ENCODE results near the gene INAVA.

The INAVA gene

DNA sequence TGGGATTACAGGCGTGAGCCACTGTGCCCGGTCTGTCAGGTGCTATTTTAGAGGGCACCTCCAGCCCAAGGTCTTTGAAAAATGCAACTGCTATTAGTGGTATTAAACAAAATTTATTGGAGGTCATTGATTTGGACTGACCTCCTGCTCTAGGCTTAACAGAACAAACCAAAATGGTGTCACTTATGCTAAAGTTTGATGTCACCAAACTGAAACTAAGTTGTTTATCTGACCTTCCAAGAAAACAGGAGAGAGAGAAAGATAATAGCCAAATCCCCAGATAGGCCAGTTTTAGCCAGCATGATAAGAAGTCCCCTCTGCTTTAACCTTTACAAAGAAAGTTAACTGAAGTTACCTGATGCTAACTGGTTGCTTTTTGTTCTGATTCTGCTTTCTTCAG is 8.1 kb upstream of the INAVA start:
- Histone ChIP-seq H4K91ac (ENCODE audit: low read length) (no peak overlapping the region), H2AK5ac (ENCODE audit: low read length, severe bottlenecking) (no peak overlapping the region), H3K9ac (ENCODE audit: low read length) (no peak overlapping the region), H2AFZ (ENCODE audit: low read depth, low read length) (no peak overlapping the region), H3K23ac (ENCODE audit: low read length in 2 of 2) (no peak overlapping the region), H3K4me2 (ENCODE audit: low read length, poor library complexity, severe bottlenecking) (no peak overlapping the region), H3K27me3 (ENCODE audit: control insufficient read depth in 1 of 2, insufficient read depth in 1 of 2, low read length in 2 of 2) (peaks cover 0 to 52% of the 10 kb centered on the region in 2 experiments), H2BK15ac (ENCODE audit: low read depth, poor library complexity, severe bottlenecking) (no peak overlapping the region), H3K4ac (ENCODE audit: low read depth in 1 of 2, low read length in 2 of 2) (no peak overlapping the region), H3K9me3 (ENCODE audit: control insufficient read depth, low read length) (no peaks in the 10 kb centered on the region), H3K18ac (ENCODE audit: low read depth in 1 of 2, low read length in 2 of 2) (no peak overlapping the region), H2BK12ac (ENCODE audit: low read length in 2 of 2) (no peak overlapping the region), H3K36me3 (ENCODE audit: control insufficient read depth in 1 of 2, insufficient read depth in 2 of 2, low read depth in 1 of 2, low read length in 2 of 2) (no peaks in the 10 kb centered on the region), H4K8ac (ENCODE audit: low read length) (no peak overlapping the region), H2BK120ac (ENCODE audit: low read depth, low read length) (no peak overlapping the region), H3K27ac (ENCODE audit: low read length, poor library complexity, severe bottlenecking) (no peak overlapping the region), H2BK5ac (ENCODE audit: low read depth, low read length, poor library complexity, severe bottlenecking) (no peak overlapping the region), H3K4me1 (ENCODE audit: control insufficient read depth, insufficient read depth, low read depth, low read length) (peaks cover 22% of the 10 kb centered on the region), H3K14ac (ENCODE audit: low read length in 2 of 2) (no peak overlapping the region), H3K4me3 (ENCODE audit: insufficient read depth in 1 of 2, low read depth in 1 of 2, low read length in 2 of 2) (no peak overlapping the region), H3K79me1 (replicated peaks; ENCODE audit: low read length, poor library complexity, severe bottlenecking) (peaks cover 2% of the 10 kb centered on the region)
- no peak for DNase-seq
- WGBS: 86% methylated on average over 2 of the region's 2 CpGs

DNA sequence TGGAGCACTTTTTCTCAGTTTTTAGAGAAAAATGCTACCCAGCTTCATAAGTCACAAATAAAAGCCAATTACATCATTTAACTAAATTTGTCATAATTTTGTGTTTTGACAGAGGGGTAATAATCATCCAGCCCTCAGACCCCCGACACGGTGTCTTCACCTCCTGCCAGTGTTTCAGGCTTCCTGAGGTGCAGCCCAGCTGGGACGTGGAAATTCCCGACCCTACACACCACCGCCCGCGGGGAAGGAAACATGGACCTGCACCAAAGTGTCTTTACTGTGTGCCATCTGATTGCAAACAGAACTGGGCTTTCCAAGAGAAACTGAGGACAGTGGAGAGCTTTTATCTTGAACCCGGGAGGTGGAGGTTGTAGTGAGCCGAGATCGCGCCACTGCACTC is 7.7 kb upstream of the INAVA start:
- H2BK12ac ChIP-seq (ENCODE audit: low read length in 2 of 2): no peak overlapping the region
- H3K9me3 ChIP-seq (ENCODE audit: control insufficient read depth, low read length): no peaks in the 10 kb centered on the region
- H2AK5ac ChIP-seq (ENCODE audit: low read length, severe bottlenecking): no peak overlapping the region
- H3K4ac ChIP-seq (ENCODE audit: low read depth in 1 of 2, low read length in 2 of 2): no peak overlapping the region
- no peak overlapping the region for H2BK15ac ChIP-seq (ENCODE audit: low read depth, poor library complexity, severe bottlenecking)
- H3K14ac ChIP-seq (ENCODE audit: low read length in 2 of 2): no peak overlapping the region
- no peak overlapping the region for H3K27ac ChIP-seq (ENCODE audit: low read length, poor library complexity, severe bottlenecking)
- H4K91ac ChIP-seq (ENCODE audit: low read length): no peak overlapping the region
- H2AFZ ChIP-seq (ENCODE audit: low read depth, low read length): no peak overlapping the region
- peaks cover 22% of the 10 kb centered on the region for H3K4me1 ChIP-seq (ENCODE audit: control insufficient read depth, insufficient read depth, low read depth, low read length)
- no peak overlapping the region for H3K4me2 ChIP-seq (ENCODE audit: low read length, poor library complexity, severe bottlenecking)
- no peak overlapping the region for H3K9ac ChIP-seq (ENCODE audit: low read length)
- H2BK5ac ChIP-seq (ENCODE audit: low read depth, low read length, poor library complexity, severe bottlenecking): no peak overlapping the region
- 88% methylated on average over 11 of the region's 11 CpGs for WGBS
- H3K36me3 ChIP-seq (ENCODE audit: control insufficient read depth in 1 of 2, insufficient read depth in 2 of 2, low read depth in 1 of 2, low read length in 2 of 2): no peaks in the 10 kb centered on the region
- H3K27me3 ChIP-seq (ENCODE audit: control insufficient read depth in 1 of 2, insufficient read depth in 1 of 2, low read length in 2 of 2): peaks cover 0 to 56% of the 10 kb centered on the region in 2 experiments
- no peak for DNase-seq
- no peak overlapping the region for H3K23ac ChIP-seq (ENCODE audit: low read length in 2 of 2)
- H3K4me3 ChIP-seq (ENCODE audit: insufficient read depth in 1 of 2, low read depth in 1 of 2, low read length in 2 of 2): no peak overlapping the region
- no peak overlapping the region for H3K18ac ChIP-seq (ENCODE audit: low read depth in 1 of 2, low read length in 2 of 2)
- no peak overlapping the region for H2BK120ac ChIP-seq (ENCODE audit: low read depth, low read length)
- H3K79me1 ChIP-seq (replicated peaks; ENCODE audit: low read length, poor library complexity, severe bottlenecking): peaks cover 2% of the 10 kb centered on the region
- H4K8ac ChIP-seq (ENCODE audit: low read length): no peak overlapping the region

DNA sequence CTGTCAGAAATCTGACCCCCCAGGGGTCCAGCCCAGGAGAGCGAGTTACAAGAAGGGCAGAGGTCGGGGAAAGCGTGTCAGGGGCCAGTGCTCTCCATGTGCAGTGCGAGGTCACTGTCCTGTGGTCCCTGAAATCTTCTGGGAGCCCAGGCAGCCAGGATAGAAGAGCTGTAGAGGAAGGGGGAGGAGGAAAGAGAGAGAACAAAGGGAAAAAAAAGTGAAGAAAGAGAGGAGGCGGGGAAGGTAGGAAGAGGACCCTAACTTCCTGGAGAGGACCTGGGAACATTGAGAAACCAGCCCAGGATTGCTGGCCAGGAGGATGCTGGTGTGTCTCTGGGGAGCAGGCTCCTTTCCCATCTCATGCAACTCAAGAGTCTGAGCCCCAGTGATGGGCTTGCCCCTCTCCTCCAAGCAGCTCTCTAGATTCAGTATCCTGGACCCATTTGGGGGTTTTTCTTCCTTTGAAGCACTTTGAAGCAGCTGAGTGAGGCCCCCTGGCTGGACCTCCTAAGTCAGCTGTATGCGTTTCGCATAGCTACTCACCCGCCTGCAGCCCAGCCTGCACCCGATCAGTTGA is 6.8 kb upstream of the INAVA start:
- Histone ChIP-seq H2AFZ (ENCODE audit: low read depth, low read length) (no peak overlapping the region), H2BK15ac (ENCODE audit: low read depth, poor library complexity, severe bottlenecking) (no peak overlapping the region), H2BK5ac (ENCODE audit: low read depth, low read length, poor library complexity, severe bottlenecking) (no peak overlapping the region), H3K14ac (ENCODE audit: low read length in 2 of 2) (no peak overlapping the region), H3K4me3 (ENCODE audit: insufficient read depth in 1 of 2, low read depth in 1 of 2, low read length in 2 of 2) (no peak overlapping the region), H3K23ac (ENCODE audit: low read length in 2 of 2) (no peak overlapping the region), H3K9me3 (ENCODE audit: control insufficient read depth, low read length) (no peaks in the 10 kb centered on the region), H3K79me1 (replicated peaks; ENCODE audit: low read length, poor library complexity, severe bottlenecking) (peaks cover 2% of the 10 kb centered on the region), H3K36me3 (ENCODE audit: control insufficient read depth in 1 of 2, insufficient read depth in 2 of 2, low read depth in 1 of 2, low read length in 2 of 2) (no peaks in the 10 kb centered on the region), H3K27me3 (ENCODE audit: control insufficient read depth in 1 of 2, insufficient read depth in 1 of 2, low read length in 2 of 2) (peaks cover 0 to 65% of the 10 kb centered on the region in 2 experiments), H4K8ac (ENCODE audit: low read length) (no peak overlapping the region), H3K27ac (ENCODE audit: low read length, poor library complexity, severe bottlenecking) (no peak overlapping the region), H2AK5ac (ENCODE audit: low read length, severe bottlenecking) (peak overlapping the region; percentile 37), H4K91ac (ENCODE audit: low read length) (no peak overlapping the region), H3K9ac (ENCODE audit: low read length) (no peak overlapping the region), H3K4ac (ENCODE audit: low read depth in 1 of 2, low read length in 2 of 2) (no peak overlapping the region), H2BK120ac (ENCODE audit: low read depth, low read length) (no peak overlapping the region), H3K18ac (ENCODE audit: low read depth in 1 of 2, low read length in 2 of 2) (no peak overlapping the region), H2BK12ac (ENCODE audit: low read length in 2 of 2) (no peak overlapping the region), H3K4me2 (ENCODE audit: low read length, poor library complexity, severe bottlenecking) (no peak overlapping the region), H3K4me1 (ENCODE audit: control insufficient read depth, insufficient read depth, low read depth, low read length) (peaks cover 24% of the 10 kb centered on the region)
- no peak for DNase-seq
- 76% methylated on average over 9 of the region's 9 CpGs for WGBS

DNA sequence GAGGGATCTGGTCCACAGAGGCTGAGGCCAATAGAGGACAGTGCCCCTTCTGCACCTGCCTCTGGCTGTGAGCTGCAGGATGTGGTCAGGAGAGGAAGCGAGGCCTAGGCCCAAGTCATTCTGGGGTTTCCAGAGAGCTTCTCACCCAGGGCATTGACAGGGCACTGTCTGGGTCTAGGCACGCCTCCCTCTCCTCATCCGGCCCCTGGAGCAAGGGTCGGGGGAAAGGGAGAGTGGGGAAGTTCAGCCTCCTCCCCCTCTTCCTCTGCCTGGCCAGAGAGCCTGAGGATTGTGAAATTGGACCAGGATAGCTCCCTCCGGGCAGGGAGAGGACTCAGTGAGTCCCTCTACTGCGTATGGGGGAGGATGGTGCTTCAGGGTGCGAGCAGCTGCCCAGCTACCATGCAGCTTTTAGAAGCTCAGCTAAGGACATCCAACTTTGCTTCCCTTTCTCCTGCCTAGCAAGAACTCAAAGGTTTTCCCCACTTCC is 6.3 kb upstream of the INAVA start:
- no peak overlapping the region for H2BK12ac ChIP-seq (ENCODE audit: low read length in 2 of 2)
- H3K4ac ChIP-seq (ENCODE audit: low read depth in 1 of 2, low read length in 2 of 2): no peak overlapping the region
- no peak overlapping the region for H2AFZ ChIP-seq (ENCODE audit: low read depth, low read length)
- H3K79me1 ChIP-seq (replicated peaks; ENCODE audit: low read length, poor library complexity, severe bottlenecking): peaks cover 2% of the 10 kb centered on the region
- no peak overlapping the region for H3K4me3 ChIP-seq (ENCODE audit: insufficient read depth in 1 of 2, low read depth in 1 of 2, low read length in 2 of 2)
- H3K14ac ChIP-seq (ENCODE audit: low read length in 2 of 2): peak overlapping the region in 1 of 2 experiments; percentile 6
- H3K23ac ChIP-seq (ENCODE audit: low read length in 2 of 2): no peak overlapping the region
- H3K36me3 ChIP-seq (ENCODE audit: control insufficient read depth in 1 of 2, insufficient read depth in 2 of 2, low read depth in 1 of 2, low read length in 2 of 2): no peaks in the 10 kb centered on the region
- no peak overlapping the region for H3K4me2 ChIP-seq (ENCODE audit: low read length, poor library complexity, severe bottlenecking)
- no peak overlapping the region for H2BK120ac ChIP-seq (ENCODE audit: low read depth, low read length)
- H2AK5ac ChIP-seq (ENCODE audit: low read length, severe bottlenecking): no peak overlapping the region
- no peak overlapping the region for H4K91ac ChIP-seq (ENCODE audit: low read length)
- no peak overlapping the region for H2BK5ac ChIP-seq (ENCODE audit: low read depth, low read length, poor library complexity, severe bottlenecking)
- H3K27ac ChIP-seq (ENCODE audit: low read length, poor library complexity, severe bottlenecking): no peak overlapping the region
- peaks cover 27% of the 10 kb centered on the region for H3K4me1 ChIP-seq (ENCODE audit: control insufficient read depth, insufficient read depth, low read depth, low read length)
- 46% methylated on average over 6 of the region's 7 CpGs for WGBS
- H3K9me3 ChIP-seq (ENCODE audit: control insufficient read depth, low read length): no peaks in the 10 kb centered on the region
- H2BK15ac ChIP-seq (ENCODE audit: low read depth, poor library complexity, severe bottlenecking): no peak overlapping the region
- H4K8ac ChIP-seq (ENCODE audit: low read length): no peak overlapping the region
- no peak for DNase-seq
- H3K27me3 ChIP-seq (ENCODE audit: control insufficient read depth in 1 of 2, insufficient read depth in 1 of 2, low read length in 2 of 2): peaks cover 0 to 70% of the 10 kb centered on the region in 2 experiments
- no peak overlapping the region for H3K18ac ChIP-seq (ENCODE audit: low read depth in 1 of 2, low read length in 2 of 2)
- H3K9ac ChIP-seq (ENCODE audit: low read length): no peak overlapping the region
